ENCODE results near the gene RFXAP.
A peak's percentile ranks its signal among the peaks of the same experiment; 100 is the strongest.

Gene RFXAP

GRCh38 chr13:36817996-36818803, 822 bp upstream of the RFXAP start:
- DNase-seq = no peak

DNA sequence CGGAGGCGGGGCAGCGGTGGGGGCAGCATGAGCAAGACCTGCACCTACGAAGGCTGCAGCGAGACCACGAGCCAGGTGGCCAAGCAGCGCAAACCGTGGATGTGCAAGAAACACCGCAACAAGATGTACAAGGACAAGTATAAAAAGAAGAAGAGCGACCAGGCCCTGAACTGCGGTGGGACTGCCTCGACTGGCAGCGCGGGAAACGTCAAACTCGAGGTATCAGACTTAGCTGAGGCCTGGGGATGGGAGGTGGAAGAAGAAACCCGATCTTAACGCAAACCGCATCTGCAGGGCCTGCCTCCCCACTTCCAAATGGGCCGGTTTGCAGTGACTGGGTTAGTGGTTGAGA, 693 bp downstream of the RFXAP start:
- DNase-seq = no peak

GRCh38 chr13:36820222-36820621, 1.2 kb downstream of the RFXAP start:
- no peak for DNase-seq

- no peak for DNase-seq
Observed at GRCh38 chr13:36822785-36823184, 3.8 kb downstream of the RFXAP start.

GRCh38 chr13:36829753-36830152, 10.7 kb downstream of the RFXAP start:
- DNase-seq = no peak

GRCh38 chr13:36831291-36831690, 12.3 kb downstream of the RFXAP start:
- no peak for DNase-seq

- DNase-seq = no peak
Observed at GRCh38 chr13:36834299-36834698, 15.3 kb downstream of the RFXAP start.

- DNase-seq = no peak
Observed at GRCh38 chr13:36837354-36838092, 18.5 kb downstream of the RFXAP start.

DNA sequence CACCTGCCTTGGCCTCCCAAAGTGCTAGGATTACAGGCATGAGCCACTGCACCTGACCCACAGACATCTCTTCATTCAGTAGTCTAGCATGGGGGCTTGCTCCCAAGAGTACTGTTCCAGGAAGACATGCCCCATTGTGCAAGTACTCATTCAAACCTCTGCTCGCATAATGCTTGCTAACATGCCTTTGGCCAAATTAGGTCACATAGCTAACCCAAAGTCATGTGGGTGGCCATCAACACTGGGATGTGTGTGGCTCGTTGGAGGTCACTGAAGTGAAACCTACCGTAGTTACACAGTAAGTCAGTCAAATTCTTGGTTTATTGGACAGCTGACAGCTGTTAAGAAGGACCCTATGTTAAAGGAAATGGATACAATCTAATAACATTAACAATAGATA, 20.3 kb downstream of the RFXAP start:
- DNase-seq = no peak

GRCh38 chr13:36839981-36840380, 21.0 kb downstream of the RFXAP start:
- DNase-seq = no peak

- DNase-seq = no peak
Observed at GRCh38 chr13:36840718-36841250, 21.8 kb downstream of the RFXAP start.

GRCh38 chr13:36841391-36841790, 22.4 kb downstream of the RFXAP start:
- DNase-seq = no peak

- no peak for DNase-seq
Observed at GRCh38 chr13:36847606-36848005, 28.6 kb downstream of the RFXAP start.

GRCh38 chr13:36848199-36848982, 29.4 kb downstream of the RFXAP start:
- no peak for DNase-seq

GRCh38 chr13:36850790-36851438, 31.9 kb downstream of the RFXAP start:
- peak; percentile 45 for DNase-seq

- DNase-seq = no peak
Observed at GRCh38 chr13:36857253-36857652, 38.2 kb downstream of the RFXAP start.

GRCh38 chr13:36858290-36858689, 39.3 kb downstream of the RFXAP start:
- DNase-seq = peak; percentile 58

DNA sequence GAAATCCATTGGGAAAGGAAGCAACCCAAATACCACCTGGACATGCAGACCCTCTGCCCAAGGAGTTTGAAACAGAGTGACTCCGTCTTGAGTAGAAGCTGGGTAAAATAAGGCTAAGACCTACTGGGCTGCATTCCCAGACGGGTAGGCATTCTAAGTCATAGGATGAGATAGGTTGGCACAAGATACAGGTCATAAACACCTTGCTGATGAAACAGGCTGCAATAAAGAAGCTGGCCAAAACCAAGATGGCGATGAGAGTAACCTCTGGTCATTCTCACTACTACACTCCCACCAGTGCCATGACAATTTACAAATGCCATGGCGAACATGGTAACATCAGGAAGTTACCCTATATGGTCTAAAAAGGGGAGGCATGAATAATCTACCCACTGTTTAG, 40.2 kb downstream of the RFXAP start:
- DNase-seq = no peak

- DNase-seq = no peak
Observed at GRCh38 chr13:36862002-36862685, 43.1 kb downstream of the RFXAP start.

DNA sequence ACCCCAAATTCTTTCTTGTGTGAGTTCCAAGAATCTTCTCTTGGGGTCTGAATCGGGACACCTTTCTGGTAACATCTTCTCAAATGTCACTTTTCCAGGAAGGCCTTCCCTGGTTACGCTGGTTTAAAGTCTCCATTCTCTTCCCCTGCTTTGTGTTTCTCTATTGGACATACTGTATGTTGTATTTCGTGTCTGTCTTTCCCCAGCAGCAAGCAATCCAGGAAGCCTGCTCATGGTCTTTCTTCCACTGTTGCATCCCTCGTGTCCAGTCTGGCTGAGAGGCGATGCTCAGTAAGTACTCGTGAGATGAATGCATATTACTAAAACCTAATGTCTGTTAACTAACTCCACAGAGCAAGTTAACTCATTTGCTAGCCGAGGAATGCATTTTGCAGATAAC, 43.7 kb downstream of the RFXAP start:
- no peak for DNase-seq

DNA sequence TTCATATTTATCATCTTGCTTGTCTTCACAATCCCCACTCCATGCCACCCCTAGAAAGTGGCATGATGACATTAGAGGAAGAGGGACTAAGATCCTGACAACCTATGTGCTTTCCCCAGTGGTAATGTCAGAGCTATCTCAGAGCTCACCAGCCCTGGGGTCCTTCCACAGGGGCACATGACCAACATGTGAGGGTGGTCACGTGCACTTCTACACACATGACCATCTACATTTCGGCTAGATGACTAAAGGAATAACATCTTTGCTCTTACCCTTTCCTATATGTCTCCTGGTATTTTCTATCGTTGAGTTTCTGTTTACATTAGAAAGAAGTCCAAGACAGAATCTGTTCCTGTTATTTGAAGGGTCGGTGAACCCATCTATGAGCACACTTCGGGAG, 46.2 kb downstream of the RFXAP start:
- no peak for DNase-seq

DNA sequence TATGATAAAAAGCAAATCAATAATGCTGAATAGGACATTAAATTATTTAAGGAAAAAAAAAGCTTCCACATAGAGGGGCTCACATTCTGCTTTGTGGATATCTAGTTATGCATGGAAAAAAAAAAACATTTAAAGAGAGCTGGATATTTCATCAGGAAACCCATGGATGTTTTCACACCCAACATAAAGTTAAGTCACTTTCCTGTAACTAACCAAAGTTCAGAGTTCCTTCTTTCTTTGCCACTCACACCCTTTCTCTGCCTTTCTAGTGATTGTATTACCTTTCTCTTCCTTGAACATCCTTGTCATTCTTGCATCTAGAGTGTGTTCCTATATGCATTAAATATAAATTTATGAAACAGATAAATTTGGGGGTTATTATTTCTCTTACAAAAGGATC, 47.2 kb downstream of the RFXAP start:
- DNase-seq = no peak

Measured in SHP77 treated with DMSO at 0.1 percent for 48 hours (cell line).